GOT3 (cell line): Measurements from ENCODE around the gene IFI27L2.

Experiments used
- DNase-seq: peaks from one replicate; lab custom pipeline; 2025; ENCODE audit warnings: mixed read lengths; lab: John Stamatoyannopoulos, UW

Gene IFI27L2

GRCh38 chr14:94123296-94123695 lies 6.1 kb downstream of the IFI27L2 start:
- DNase-seq: no peak

- DNase-seq: no peak
These were observed 7.0 kb downstream of the IFI27L2 start for GRCh38 chr14:94122438-94122837.

- no peak for DNase-seq
These were observed 7.9 kb downstream of the IFI27L2 start for GRCh38 chr14:94121485-94121884.

GRCh38 chr14:94120667-94121340 lies 8.6 kb downstream of the IFI27L2 start:
- no peak for DNase-seq

- no peak for DNase-seq
These were observed 10.3 kb downstream of the IFI27L2 start for GRCh38 chr14:94119071-94119470.

GRCh38 chr14:94117856-94118255 lies 11.5 kb downstream of the IFI27L2 start:
- no peak for DNase-seq

GRCh38 chr14:94116701-94117100 lies 12.7 kb downstream of the IFI27L2 start:
- DNase-seq: no peak

- no peak for DNase-seq
These were observed 13.8 kb downstream of the IFI27L2 start for GRCh38 chr14:94115631-94116030.

GRCh38 chr14:94115058-94115591 lies 14.3 kb downstream of the IFI27L2 start:
- no peak for DNase-seq

- DNase-seq: no peak
These were observed 14.8 kb downstream of the IFI27L2 start for GRCh38 chr14:94114589-94115057.

- no peak for DNase-seq
These were observed 15.4 kb downstream of the IFI27L2 start for GRCh38 chr14:94113908-94114588.

GRCh38 chr14:94113490-94113889 lies 15.9 kb downstream of the IFI27L2 start:
- no peak for DNase-seq

- no peak for DNase-seq
These were observed 16.3 kb downstream of the IFI27L2 start for GRCh38 chr14:94113073-94113472.

GRCh38 chr14:94112513-94113063 lies 16.8 kb downstream of the IFI27L2 start:
- no peak for DNase-seq

- no peak for DNase-seq
These were observed 17.9 kb downstream of the IFI27L2 start for GRCh38 chr14:94111276-94112095.

- DNase-seq: no peak
These were observed 18.7 kb downstream of the IFI27L2 start, which contains the start of gene IFI27 for GRCh38 chr14:94110552-94111181. Gene IFI27 (plus strand): TSS chr14:94110736.

- DNase-seq: no peak
These were observed 19.5 kb downstream of the IFI27L2 start for GRCh38 chr14:94109915-94110250.

GRCh38 chr14:94104731-94105130 lies 24.7 kb downstream of the IFI27L2 start:
- no peak for DNase-seq

- no peak for DNase-seq
These were observed 25.8 kb downstream of the IFI27L2 start for GRCh38 chr14:94103554-94104150.

GRCh38 chr14:94102768-94103482 lies 26.5 kb downstream of the IFI27L2 start:
- DNase-seq: no peak

- no peak for DNase-seq
These were observed 27.7 kb downstream of the IFI27L2 start for GRCh38 chr14:94101748-94102147.
